Measurements from ENCODE around the gene GOLGA8A.

- no peak for TF ChIP-seq POLR2A (IDR thresholded peaks at IDR 0.05)
- TF ChIP-seq, protein P1, sequence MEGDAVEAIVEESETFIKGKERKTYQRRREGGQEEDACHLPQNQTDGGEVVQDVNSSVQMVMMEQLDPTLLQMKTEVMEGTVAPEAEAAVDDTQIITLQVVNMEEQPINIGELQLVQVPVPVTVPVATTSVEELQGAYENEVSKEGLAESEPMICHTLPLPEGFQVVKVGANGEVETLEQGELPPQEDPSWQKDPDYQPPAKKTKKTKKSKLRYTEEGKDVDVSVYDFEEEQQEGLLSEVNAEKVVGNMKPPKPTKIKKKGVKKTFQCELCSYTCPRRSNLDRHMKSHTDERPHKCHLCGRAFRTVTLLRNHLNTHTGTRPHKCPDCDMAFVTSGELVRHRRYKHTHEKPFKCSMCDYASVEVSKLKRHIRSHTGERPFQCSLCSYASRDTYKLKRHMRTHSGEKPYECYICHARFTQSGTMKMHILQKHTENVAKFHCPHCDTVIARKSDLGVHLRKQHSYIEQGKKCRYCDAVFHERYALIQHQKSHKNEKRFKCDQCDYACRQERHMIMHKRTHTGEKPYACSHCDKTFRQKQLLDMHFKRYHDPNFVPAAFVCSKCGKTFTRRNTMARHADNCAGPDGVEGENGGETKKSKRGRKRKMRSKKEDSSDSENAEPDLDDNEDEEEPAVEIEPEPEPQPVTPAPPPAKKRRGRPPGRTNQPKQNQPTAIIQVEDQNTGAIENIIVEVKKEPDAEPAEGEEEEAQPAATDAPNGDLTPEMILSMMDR (IDR thresholded peaks at IDR 0.05), result no peak
Observed at GRCh38 chr15:34435658-34436057, 1.9 kb downstream of the GOLGA8A start.

All from body of pancreas (tissue), 4 donors.